ENCODE results near the gene STK25. TPM values are rescaled to one million over a fixed set of nuclear protein-coding genes. Genes with fewer than 3 reads are reported as not detected.

Gene STK25
- total and polyA plus RNA-seq, 2 donors (not counting 3 experiments of a cell fraction or from before 2014, with no cell fraction given) = 286 to 715 TPM

DNA sequence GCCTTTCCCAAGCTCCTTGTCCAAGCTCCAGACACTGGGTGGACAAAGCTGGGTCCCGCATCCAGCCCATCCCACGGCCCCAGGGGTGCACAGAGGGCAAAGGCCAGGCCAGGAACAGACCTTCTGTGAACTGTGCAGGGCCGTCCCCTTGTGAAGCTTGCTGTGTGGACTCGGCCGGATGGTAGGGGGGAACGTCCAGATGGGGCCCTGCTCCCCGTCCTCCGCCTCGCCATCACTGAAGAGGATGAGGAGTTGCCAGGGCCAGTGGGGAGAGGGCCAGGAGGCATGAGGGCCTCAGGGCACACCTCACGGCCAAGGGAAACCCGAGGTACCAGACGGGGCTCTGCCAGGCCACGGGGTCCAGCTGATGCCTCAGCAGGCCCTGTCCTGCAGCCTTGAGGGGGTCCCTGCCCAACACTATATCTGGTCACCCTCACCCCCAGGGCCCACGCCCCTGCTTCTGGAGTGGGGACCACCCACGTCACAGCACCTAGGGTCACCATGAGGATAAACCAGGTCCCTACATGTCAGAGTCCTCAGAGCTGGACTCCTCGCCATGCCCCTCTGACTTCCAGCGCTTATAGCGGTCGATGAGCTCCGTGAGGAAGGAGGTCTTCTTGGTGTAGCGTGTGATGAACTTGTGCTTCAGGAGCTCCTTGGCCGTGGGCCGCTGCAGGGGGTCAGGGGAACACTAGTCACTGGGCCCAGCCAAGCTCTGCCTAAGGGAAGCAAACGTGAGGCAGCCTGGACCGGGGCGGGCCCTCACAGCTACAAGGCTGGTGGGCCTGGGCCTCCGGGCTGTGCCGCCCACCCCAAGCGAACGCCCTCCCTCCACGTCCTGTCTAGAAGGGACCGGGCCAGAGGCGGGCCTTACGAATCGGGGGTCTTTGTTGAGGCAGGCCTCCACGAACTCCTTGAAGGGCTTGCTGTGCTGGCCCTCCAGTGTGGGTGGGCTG is 10.0 kb downstream of the STK25 start:
- intact Hi-C loops (cut with micrococcal nuclease) (no loop called here), dilution Hi-C loops (cut with MboI; ENCODE audit: extremely low pct_ligation_motif_present, low sequenced_read_pairs) (no loop called here)
- no peak for DNase-seq (ENCODE audit: low read depth, low spot score)
- no peaks in the 10 kb centered on the region for H4K20me1 ChIP-seq (replicated peaks; ENCODE audit: control insufficient read depth, extremely low read depth, insufficient read depth, low read length)
- no peak for TF ChIP-seq MYC (IDR thresholded peaks at IDR 0.05; ENCODE audit: low read depth, low read length)
- TF ChIP-seq EZH2 (IDR thresholded peaks at IDR 0.05; ENCODE audit: borderline replicate concordance, low read depth, low read length, severe bottlenecking) = no peak
- no peak overlapping the region for H3K9ac ChIP-seq (replicated peaks; ENCODE audit: extremely low read depth, insufficient read depth, low read length)
- ChIA-PET POLR2A (no interaction called here), CTCF (interaction anchor here (1.1 to 1.7 kb wide), 2 partner anchors 8 to 16 kb away, joined by 3 to 4 read pairs; no protein-coding TSS in a partner anchor)
- H3K9me1 ChIP-seq (replicated peaks; ENCODE audit: control insufficient read depth, extremely low read depth, insufficient read depth, low read length) = no peaks in the 10 kb centered on the region
- H3K27me3 ChIP-seq (ENCODE audit: control insufficient read depth in 2 of 2, insufficient read depth in 2 of 2, low read length in 2 of 2) = no peaks in the 10 kb centered on the region
- no peaks in the 10 kb centered on the region for H3K9me3 ChIP-seq (replicated peaks; ENCODE audit: control insufficient read depth, insufficient read depth, low read length)
- no peak overlapping the region for H3K4me3 ChIP-seq (replicated peaks in 1 of 3; ENCODE audit: insufficient read depth in 1 of 3, low read depth in 1 of 3, low read length in 3 of 3)
- H3K27ac ChIP-seq (ENCODE audit: insufficient read depth, low read depth, low read length) = no peak overlapping the region
- no peak overlapping the region for H2AFZ ChIP-seq (ENCODE audit: low read depth, low read length)
- TSS peak; percentile 23 for BruUV-seq (replicated peaks)
- no peaks in the 10 kb centered on the region for H3K4me1 ChIP-seq (ENCODE audit: control insufficient read depth, extremely low read depth, insufficient read depth, low read length)
- no peak for FAIRE-seq
- H3K4me2 ChIP-seq (ENCODE audit: insufficient read depth, low read length) = no peak overlapping the region
- H3K79me2 ChIP-seq (ENCODE audit: control insufficient read depth, insufficient read depth, low read length) = peaks cover 16% of the 10 kb centered on the region
- H3K36me3 ChIP-seq (ENCODE audit: control insufficient read depth in 2 of 2, extremely low read depth in 1 of 2, insufficient read depth in 2 of 2, low read length in 2 of 2) = peaks cover 5 to 64% of the 10 kb centered on the region in 2 experiments

DNA sequence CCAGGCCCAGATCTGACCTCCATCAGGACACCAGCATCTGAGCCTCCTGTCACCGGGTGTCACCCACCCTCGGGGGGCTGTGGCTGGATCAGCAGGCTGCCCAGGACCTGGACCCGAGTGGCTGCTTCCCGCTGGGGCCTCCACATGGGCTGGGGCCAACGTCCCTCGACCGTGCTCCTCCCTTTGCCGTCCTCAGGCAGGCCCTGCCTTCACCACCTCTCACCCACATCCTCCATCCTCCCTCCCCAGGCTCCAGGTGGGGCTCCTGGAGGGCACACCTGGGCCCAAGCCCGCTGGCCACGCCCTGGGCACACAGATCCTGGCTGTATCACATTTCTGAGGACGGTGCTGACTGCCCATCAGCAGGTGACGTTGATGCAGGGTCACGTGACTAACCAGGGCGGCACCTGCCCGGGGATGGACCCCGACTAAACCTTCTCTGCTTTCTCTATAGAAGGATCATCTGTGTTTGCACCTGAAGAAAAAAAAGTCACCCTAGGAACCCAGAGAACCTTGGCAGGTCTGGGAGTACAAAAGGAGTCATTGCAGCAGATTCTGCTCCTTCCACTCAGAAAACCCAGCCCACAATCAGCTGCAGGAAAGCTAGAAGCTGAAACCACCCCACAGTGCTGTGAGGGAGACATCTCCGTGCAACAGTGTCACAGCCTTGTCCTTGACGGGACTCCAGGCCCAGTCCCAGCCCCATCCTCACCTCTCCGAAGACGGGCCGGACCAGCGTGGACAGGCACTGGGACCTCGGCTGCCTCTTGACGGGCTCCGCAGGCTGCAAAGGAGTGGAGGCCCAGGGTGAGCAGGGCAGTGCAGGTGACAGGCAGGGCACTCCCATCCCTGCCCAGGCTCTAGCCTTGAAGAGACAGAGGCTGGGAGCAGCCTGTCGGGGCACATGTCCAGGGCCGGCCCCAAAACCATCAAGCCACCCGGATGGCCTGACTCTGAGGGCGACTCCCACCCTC is 11.2 kb downstream of the STK25 start:
- peaks cover 14% of the 10 kb centered on the region for H3K79me2 ChIP-seq (ENCODE audit: control insufficient read depth, insufficient read depth, low read length)
- H3K4me2 ChIP-seq (ENCODE audit: insufficient read depth, low read length) = no peak overlapping the region
- no peaks in the 10 kb centered on the region for H3K27me3 ChIP-seq (ENCODE audit: control insufficient read depth in 2 of 2, insufficient read depth in 2 of 2, low read length in 2 of 2)
- no peaks in the 10 kb centered on the region for H3K9me3 ChIP-seq (replicated peaks; ENCODE audit: control insufficient read depth, insufficient read depth, low read length)
- H3K9ac ChIP-seq (replicated peaks; ENCODE audit: extremely low read depth, insufficient read depth, low read length) = no peak overlapping the region
- ChIA-PET POLR2A (no interaction called here), CTCF (no interaction called here)
- no peaks in the 10 kb centered on the region for H4K20me1 ChIP-seq (replicated peaks; ENCODE audit: control insufficient read depth, extremely low read depth, insufficient read depth, low read length)
- H3K9me1 ChIP-seq (replicated peaks; ENCODE audit: control insufficient read depth, extremely low read depth, insufficient read depth, low read length) = no peaks in the 10 kb centered on the region
- H3K4me3 ChIP-seq (replicated peaks in 1 of 3; ENCODE audit: insufficient read depth in 1 of 3, low read depth in 1 of 3, low read length in 3 of 3) = no peak overlapping the region
- H3K27ac ChIP-seq (ENCODE audit: insufficient read depth, low read depth, low read length) = no peak overlapping the region
- no peaks in the 10 kb centered on the region for H3K4me1 ChIP-seq (ENCODE audit: control insufficient read depth, extremely low read depth, insufficient read depth, low read length)
- DNase-seq (ENCODE audit: low read depth, low spot score) (no peak), FAIRE-seq (no peak)
- H3K36me3 ChIP-seq (ENCODE audit: control insufficient read depth in 2 of 2, extremely low read depth in 1 of 2, insufficient read depth in 2 of 2, low read length in 2 of 2) = peaks cover 5 to 69% of the 10 kb centered on the region in 2 experiments
- TF ChIP-seq, protein P1, sequence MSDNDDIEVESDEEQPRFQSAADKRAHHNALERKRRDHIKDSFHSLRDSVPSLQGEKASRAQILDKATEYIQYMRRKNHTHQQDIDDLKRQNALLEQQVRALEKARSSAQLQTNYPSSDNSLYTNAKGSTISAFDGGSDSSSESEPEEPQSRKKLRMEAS (IDR thresholded peaks at IDR 0.05; ENCODE audit: insufficient read depth, insufficient read length) = no peak
- TF ChIP-seq POLR2AphosphoS5 (IDR thresholded peaks at IDR 0.05; ENCODE audit: insufficient read depth, low read depth, low read length) (no peak), JUN (IDR thresholded peaks at IDR 0.05; ENCODE audit: borderline replicate concordance, insufficient read depth, insufficient read length, low read depth) (no peak), FOS (IDR thresholded peaks at IDR 0.05; ENCODE audit: borderline replicate concordance, insufficient read depth, low read length) (no peak), POLR2A (IDR thresholded peaks at IDR 0.05; ENCODE audit: low read depth, low read length) (no peak), GATA2 (IDR thresholded peaks at IDR 0.05; ENCODE audit: insufficient read depth, insufficient read length, low read depth, low read length) (no peak), MYC (IDR thresholded peaks at IDR 0.05; ENCODE audit: low read depth, low read length) (no peak), EZH2 (IDR thresholded peaks at IDR 0.05; ENCODE audit: borderline replicate concordance, low read depth, low read length, severe bottlenecking) (no peak)
- TF ChIP-seq, protein P2, sequence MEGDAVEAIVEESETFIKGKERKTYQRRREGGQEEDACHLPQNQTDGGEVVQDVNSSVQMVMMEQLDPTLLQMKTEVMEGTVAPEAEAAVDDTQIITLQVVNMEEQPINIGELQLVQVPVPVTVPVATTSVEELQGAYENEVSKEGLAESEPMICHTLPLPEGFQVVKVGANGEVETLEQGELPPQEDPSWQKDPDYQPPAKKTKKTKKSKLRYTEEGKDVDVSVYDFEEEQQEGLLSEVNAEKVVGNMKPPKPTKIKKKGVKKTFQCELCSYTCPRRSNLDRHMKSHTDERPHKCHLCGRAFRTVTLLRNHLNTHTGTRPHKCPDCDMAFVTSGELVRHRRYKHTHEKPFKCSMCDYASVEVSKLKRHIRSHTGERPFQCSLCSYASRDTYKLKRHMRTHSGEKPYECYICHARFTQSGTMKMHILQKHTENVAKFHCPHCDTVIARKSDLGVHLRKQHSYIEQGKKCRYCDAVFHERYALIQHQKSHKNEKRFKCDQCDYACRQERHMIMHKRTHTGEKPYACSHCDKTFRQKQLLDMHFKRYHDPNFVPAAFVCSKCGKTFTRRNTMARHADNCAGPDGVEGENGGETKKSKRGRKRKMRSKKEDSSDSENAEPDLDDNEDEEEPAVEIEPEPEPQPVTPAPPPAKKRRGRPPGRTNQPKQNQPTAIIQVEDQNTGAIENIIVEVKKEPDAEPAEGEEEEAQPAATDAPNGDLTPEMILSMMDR (IDR thresholded peaks at IDR 0.05; ENCODE audit: extremely low read depth in 1 of 2, insufficient read depth in 1 of 2, low read depth in 1 of 2, low read length in 2 of 2) = no peak
- BruUV-seq (replicated peaks) = no TSS peak
- dilution Hi-C loops (cut with MboI; ENCODE audit: extremely low pct_ligation_motif_present, low sequenced_read_pairs) = no loop called here
- no peak overlapping the region for H2AFZ ChIP-seq (ENCODE audit: low read depth, low read length)
- intact Hi-C loops (cut with micrococcal nuclease) = no loop called here
